GM21515 (cell line): Measurements from ENCODE around the gene RBKS.
"Not testable (repeated sequence)": the region's sequence is repeated elsewhere in the genome, so short reads cannot be mapped to it uniquely, and the experiment has no call there.

Experiments
- ATAC-seq: cut with Tn5 transposase; IDR thresholded peaks from one replicate; pipeline ENCODE4 v1.9.1; 2021; ENCODE audit not compliant: unreplicated experiment

RBKS gene

GRCh38 chr2:27875089-27875881 is 14.9 kb downstream of the RBKS start:
- no peak for ATAC-seq

- no peak for ATAC-seq
Observed at GRCh38 chr2:27873091-27873490, 17.1 kb downstream of the RBKS start.

- ATAC-seq = no peak
Observed at GRCh38 chr2:27871802-27872201, 18.4 kb downstream of the RBKS start.

- no peak for ATAC-seq
Observed at GRCh38 chr2:27870724-27871123, 19.5 kb downstream of the RBKS start.

GRCh38 chr2:27869763-27870162 is 20.4 kb downstream of the RBKS start:
- ATAC-seq = no peak

GRCh38 chr2:27866237-27866636 is 23.9 kb downstream of the RBKS start:
- no peak for ATAC-seq

- ATAC-seq = not testable (repeated sequence)
Observed at GRCh38 chr2:27863955-27864354, 26.2 kb downstream of the RBKS start.

- no peak for ATAC-seq
Observed at GRCh38 chr2:27863146-27863545, 27.0 kb downstream of the RBKS start.

GRCh38 chr2:27860111-27860510 is 30.1 kb downstream of the RBKS start:
- ATAC-seq = no peak

- ATAC-seq = no peak
Observed at GRCh38 chr2:27857417-27858172, 32.6 kb downstream of the RBKS start.

GRCh38 chr2:27856956-27857355 is 33.2 kb downstream of the RBKS start:
- no peak for ATAC-seq

GRCh38 chr2:27856386-27856785 is 33.8 kb downstream of the RBKS start:
- ATAC-seq = no peak

GRCh38 chr2:27855476-27855875 is 34.7 kb downstream of the RBKS start:
- ATAC-seq = no peak

- ATAC-seq = no peak
Observed at GRCh38 chr2:27854229-27854862, 35.8 kb downstream of the RBKS start.

- no peak for ATAC-seq
Observed at GRCh38 chr2:27852691-27853090, 37.5 kb downstream of the RBKS start.

- no peak for ATAC-seq
Observed at GRCh38 chr2:27849558-27850205, 40.5 kb downstream of the RBKS start.

GRCh38 chr2:27847333-27847732 is 42.9 kb downstream of the RBKS start:
- ATAC-seq = no peak

GRCh38 chr2:27844821-27845255 is 45.3 kb downstream of the RBKS start:
- ATAC-seq = no peak

GRCh38 chr2:27843992-27844391 is 46.2 kb downstream of the RBKS start:
- ATAC-seq = no peak

GRCh38 chr2:27842894-27843293 is 47.3 kb downstream of the RBKS start:
- no peak for ATAC-seq

GRCh38 chr2:27839022-27839618 is 51.1 kb downstream of the RBKS start:
- ATAC-seq = no peak
